Sigmoid colon (tissue), 7 donors: Measurements from ENCODE around the gene SRRM4. TPM values are rescaled to one million over a fixed set of nuclear protein-coding genes. Genes with fewer than 3 reads are reported as not detected.

Experiments used
- DNase-seq: peaks from one replicate; pipeline ENCODE4 v3.0.0-alpha.2; 2019
- H3K27ac ChIP-seq, 4 donors: fragments of 200-600 bp; sonication (generic); one replicate each; pipeline ENCODE4 v1.5.1; 2016 to 2019; ENCODE audit warnings: mild to moderate bottlenecking in 1 of 4
- H3K27me3 ChIP-seq, 3 donors: fragments of 200-600 bp; sonication (generic); one replicate each; pipeline ENCODE4 v1.5.1; 2019; ENCODE audit warnings: mild to moderate bottlenecking in 1 of 3
- H3K36me3 ChIP-seq, 4 donors: fragments of 200-600 bp; sonication (generic); one replicate each; pipeline ENCODE4 v1.5.1; 2016 to 2019
- H3K4me1 ChIP-seq, 4 donors: fragments of 200-600 bp; sonication (generic); one replicate each; pipeline ENCODE4 v1.5.1; 2017 to 2019
- H3K4me3 ChIP-seq, 4 donors: fragments of 200-600 bp; sonication (generic); one replicate each; pipeline ENCODE4 v1.5.1; 2017 to 2019; ENCODE audit warnings: mild to moderate bottlenecking in 2 of 4, moderate library complexity in 1 of 4
- H3K9me3 ChIP-seq, 4 donors: fragments of 200-600 bp in 3 of 4; sonication (generic) in 3 of 4; one replicate each; pipeline versions ENCODE4 v1.5.1 to v1.6.1; 2013 to 2019
- EP300 ChIP-seq, 4 donors: sonication (generic); formaldehyde crosslinking; IDR thresholded peaks; one replicate each; pipeline ENCODE4 v1.6.1; 2017; ENCODE audit warnings: antibody characterized with exemption in 4 of 4
- POLR2A ChIP-seq, 2 donors: fragments of 450-650 bp; IDR thresholded peaks; one replicate each; pipeline ENCODE4 v1.6.1; 2016; ENCODE audit warnings: antibody characterized with exemption in 2 of 2, mild to moderate bottlenecking in 2 of 2, moderate library complexity in 2 of 2
- POLR2AphosphoS5 ChIP-seq, 4 donors: sonication (generic); formaldehyde crosslinking; IDR thresholded peaks; one replicate each; pipeline ENCODE4 v1.6.1; 2017; ENCODE audit warnings: antibody characterized with exemption in 4 of 4
- WGBS, 2 donors: extraction: QIAGEN DNeasy Blood & Tissue Kit; methylation state at CpG; one replicate each; pipeline ENCODE4 v1.1.7; 2013; 5-methylcytosine and 5-hydroxymethylcytosine counted together
- intact Hi-C: fragments of 100-400 bp; cut with DNase I; formaldehyde crosslinking; loops from one replicate; pipeline ENCODE4 v1.15.1; 2023
- polyA plus RNA-seq, 3 donors: library from polyadenylated mRNA; stranded (reverse); fragments of 200-250 nt; gene quantifications; one replicate each; pipeline ENCODE4 v1.2.3, GENCODE V29; 2013
- total RNA-seq, 4 donors: library from RNA; depleted of rRNA; stranded (reverse); fragments of >200 nt; gene quantifications; one replicate each; pipeline ENCODE4 v1.1.0, GENCODE V29; 2016
- TF ChIP-seq, protein P1 (sequence below), 4 experiments: fragments of 450-650 bp in 3 of 4; fragments of 200-600 bp in 1 of 4; IDR thresholded peaks; one replicate each; pipeline ENCODE4 v1.5.1; 2016 to 2019; ENCODE audit warnings: antibody characterized with exemption in 4 of 4, mild to moderate bottlenecking in 3 of 4, moderate library complexity in 2 of 4
- donor health status: healthy with polysubstance abuse.
- donor health status: Bipolar disorder and iron deficiency.
- donor health status: healthy.

Gene SRRM4
- total and polyA plus RNA-seq, 7 donors, result under 0.01 to 0.14 (median 0.07) TPM; not detected in 4

DNA sequence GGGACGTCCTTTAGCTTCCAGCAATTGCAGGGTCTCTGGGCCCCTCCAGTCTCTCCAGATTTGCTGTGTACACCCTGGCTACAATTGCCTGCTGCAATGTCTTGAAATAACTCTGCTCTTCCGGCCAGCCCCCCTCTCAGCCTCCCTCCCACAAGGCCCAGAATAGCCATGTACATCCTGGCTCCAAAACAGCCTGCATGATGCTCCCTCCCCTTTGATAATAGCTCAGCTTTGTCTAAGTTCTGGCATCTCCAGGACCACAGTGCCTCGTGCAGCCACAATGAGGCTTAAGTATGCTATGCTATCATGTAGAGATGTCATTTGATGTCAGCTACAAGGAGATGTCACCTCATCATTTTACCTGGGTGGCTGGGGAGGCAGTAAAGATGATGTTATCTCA, 74.6 kb downstream of the SRRM4 start:
- intact Hi-C loops, result no loop called here
- 41 to 49% methylated on average over 3 of the region's 3 CpGs for WGBS, 2 donors
- no peaks in the 10 kb centered on the region for H3K4me1 ChIP-seq
- H3K27ac ChIP-seq, result no peak overlapping the region
- H3K27me3 ChIP-seq, result peaks cover 0 to 12% (median 0%) of the 10 kb centered on the region in 3 donors
- TF ChIP-seq POLR2A (IDR thresholded peaks at IDR 0.05), result no peak
- TF ChIP-seq, protein P1, sequence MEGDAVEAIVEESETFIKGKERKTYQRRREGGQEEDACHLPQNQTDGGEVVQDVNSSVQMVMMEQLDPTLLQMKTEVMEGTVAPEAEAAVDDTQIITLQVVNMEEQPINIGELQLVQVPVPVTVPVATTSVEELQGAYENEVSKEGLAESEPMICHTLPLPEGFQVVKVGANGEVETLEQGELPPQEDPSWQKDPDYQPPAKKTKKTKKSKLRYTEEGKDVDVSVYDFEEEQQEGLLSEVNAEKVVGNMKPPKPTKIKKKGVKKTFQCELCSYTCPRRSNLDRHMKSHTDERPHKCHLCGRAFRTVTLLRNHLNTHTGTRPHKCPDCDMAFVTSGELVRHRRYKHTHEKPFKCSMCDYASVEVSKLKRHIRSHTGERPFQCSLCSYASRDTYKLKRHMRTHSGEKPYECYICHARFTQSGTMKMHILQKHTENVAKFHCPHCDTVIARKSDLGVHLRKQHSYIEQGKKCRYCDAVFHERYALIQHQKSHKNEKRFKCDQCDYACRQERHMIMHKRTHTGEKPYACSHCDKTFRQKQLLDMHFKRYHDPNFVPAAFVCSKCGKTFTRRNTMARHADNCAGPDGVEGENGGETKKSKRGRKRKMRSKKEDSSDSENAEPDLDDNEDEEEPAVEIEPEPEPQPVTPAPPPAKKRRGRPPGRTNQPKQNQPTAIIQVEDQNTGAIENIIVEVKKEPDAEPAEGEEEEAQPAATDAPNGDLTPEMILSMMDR (IDR thresholded peaks at IDR 0.05), result no peak
- no peak for TF ChIP-seq POLR2AphosphoS5 (IDR thresholded peaks at IDR 0.05)
- TF ChIP-seq EP300 (IDR thresholded peaks at IDR 0.05), result no peak
- no peak overlapping the region for H3K4me3 ChIP-seq
- DNase-seq, result no peak
- no peaks in the 10 kb centered on the region for H3K36me3 ChIP-seq
- H3K9me3 ChIP-seq, result no peaks in the 10 kb centered on the region

DNA sequence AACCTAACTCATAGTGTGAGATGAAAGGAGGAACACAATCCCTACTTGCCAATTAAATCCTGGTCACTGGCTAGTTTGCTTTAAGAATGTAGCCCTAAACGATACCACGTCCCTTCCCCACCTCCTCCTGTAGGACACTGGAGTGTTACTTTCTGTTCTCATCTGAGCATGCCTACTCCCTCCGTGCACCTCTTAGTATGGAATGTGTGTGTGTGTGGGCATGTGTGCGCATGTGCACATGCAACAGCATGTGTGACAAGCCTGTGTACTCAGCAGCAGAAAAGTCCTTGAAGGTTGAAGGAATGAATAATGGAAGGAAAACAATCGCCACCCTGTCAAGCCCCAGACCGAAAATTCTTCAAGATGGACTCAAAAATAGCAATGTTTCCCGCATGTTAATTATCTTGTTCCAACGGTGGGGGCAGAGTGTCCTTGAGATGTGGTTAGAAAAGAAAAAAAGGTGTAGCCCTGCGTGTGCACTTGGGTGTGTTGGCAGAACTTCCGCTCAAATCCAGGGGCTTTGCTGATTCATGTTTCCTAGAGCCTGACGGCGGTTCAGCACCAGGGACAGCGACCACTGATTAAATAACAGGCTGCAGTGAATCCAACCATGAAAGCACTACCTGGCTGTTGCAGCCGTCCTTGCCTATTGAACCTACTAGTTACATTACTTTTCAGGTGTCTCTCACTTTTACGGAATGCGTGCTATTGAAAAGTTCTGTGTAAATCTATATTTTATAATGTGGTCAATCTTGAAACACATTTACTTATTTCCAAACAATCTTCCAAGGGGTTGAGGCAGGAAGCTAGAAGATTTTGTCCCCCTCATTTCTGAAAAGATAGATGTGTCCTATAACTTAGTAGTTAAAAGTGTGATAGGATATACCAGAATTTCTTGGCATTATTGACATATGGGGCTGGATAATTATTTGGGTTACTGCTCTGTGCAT, 79.8 kb downstream of the SRRM4 start:
- Histone ChIP-seq H3K9me3 (no peaks in the 10 kb centered on the region), H3K27ac (no peak overlapping the region), H3K27me3 (peaks cover 0 to 8% (median 0%) of the 10 kb centered on the region in 3 donors), H3K36me3 (no peaks in the 10 kb centered on the region), H3K4me3 (no peak overlapping the region), H3K4me1 (no peaks in the 10 kb centered on the region)
- DNase-seq, result no peak
- intact Hi-C loops, result no loop called here
- TF ChIP-seq POLR2AphosphoS5 (IDR thresholded peaks at IDR 0.05) (no peak), EP300 (IDR thresholded peaks at IDR 0.05) (no peak), POLR2A (IDR thresholded peaks at IDR 0.05) (no peak)
- 31 to 33% methylated on average over 16 of the region's 16 CpGs for WGBS, 2 donors

DNA sequence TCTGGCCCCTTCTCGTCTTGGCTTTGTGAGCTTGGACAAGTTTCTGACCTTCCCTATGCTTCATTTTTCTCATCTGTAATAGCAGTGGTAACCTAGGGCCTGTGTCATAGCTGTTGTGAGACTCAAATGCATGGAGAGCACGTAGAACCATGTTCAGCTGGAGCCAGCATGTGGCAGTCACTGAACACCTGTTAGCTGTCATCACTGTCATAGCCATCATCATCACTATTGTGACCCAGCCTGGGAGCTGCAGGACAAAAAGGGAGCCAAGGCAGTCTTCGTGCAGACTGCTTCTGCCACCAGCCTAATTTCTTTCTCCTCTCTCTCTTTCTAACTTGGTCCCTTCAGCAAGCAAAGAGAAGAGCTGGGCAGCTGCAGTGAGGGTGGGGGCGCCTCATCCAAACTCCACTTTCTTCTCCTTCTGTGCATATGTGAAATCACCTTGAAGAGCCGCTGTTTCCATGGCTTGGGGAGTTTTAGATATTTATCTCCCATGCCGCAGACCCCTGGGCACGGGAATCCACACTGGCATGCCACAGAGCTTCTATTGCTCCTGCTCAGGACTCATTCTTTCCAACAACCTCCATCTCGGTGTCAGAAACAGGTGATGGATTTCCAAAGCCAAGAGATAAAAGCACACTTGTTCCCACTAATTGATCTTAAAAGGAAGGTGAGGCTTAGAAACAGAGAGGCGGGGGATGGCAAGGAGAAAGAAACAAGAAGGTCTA, 87.0 kb downstream of the SRRM4 start:
- no peak for DNase-seq
- TF ChIP-seq POLR2AphosphoS5 (IDR thresholded peaks at IDR 0.05), result no peak
- TF ChIP-seq, protein P1 (IDR thresholded peaks at IDR 0.05), result no peak
- intact Hi-C loops, result no loop called here
- Histone ChIP-seq H3K4me3 (no peak overlapping the region), H3K9me3 (no peaks in the 10 kb centered on the region), H3K36me3 (no peaks in the 10 kb centered on the region), H3K27me3 (peaks cover 0 to 18% (median 0%) of the 10 kb centered on the region in 3 donors), H3K4me1 (no peaks in the 10 kb centered on the region), H3K27ac (no peak overlapping the region)
- WGBS, 2 donors, result 63 to 65% methylated on average over 9 of the region's 9 CpGs

DNA sequence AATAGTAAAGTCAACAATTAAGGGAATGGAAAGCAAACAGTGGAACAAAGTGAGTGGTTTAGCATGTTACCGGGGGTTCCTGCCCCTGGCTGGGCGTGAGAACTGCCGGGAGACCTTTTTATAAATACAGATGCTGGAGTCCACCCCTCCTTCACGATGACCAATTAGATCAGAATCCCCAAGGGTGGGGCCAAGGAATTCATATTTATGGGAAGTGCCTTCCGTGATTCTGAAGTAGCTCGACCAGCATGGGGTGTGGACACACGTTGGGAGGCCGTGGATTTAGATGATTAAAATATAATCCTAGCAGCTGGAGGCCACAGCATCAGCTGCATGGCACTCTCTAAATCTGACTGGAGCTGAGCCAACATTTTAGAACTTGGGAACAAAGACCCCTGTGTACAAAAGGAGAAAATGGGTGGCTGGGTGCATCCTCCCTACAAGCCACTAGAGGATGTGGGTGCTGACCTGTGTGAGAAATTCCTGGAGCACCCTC, 87.9 kb downstream of the SRRM4 start:
- peaks cover 0 to 18% (median 0%) of the 10 kb centered on the region in 3 donors for H3K27me3 ChIP-seq
- no peaks in the 10 kb centered on the region for H3K4me1 ChIP-seq
- no peak for DNase-seq
- 9 to 34% methylated on average over 8 of the region's 8 CpGs for WGBS, 2 donors
- no peaks in the 10 kb centered on the region for H3K9me3 ChIP-seq
- intact Hi-C loops, result no loop called here
- no peak for TF ChIP-seq EP300 (IDR thresholded peaks at IDR 0.05)
- TF ChIP-seq, protein P1 (IDR thresholded peaks at IDR 0.05), result no peak
- TF ChIP-seq POLR2A (IDR thresholded peaks at IDR 0.05), result no peak
- TF ChIP-seq POLR2AphosphoS5 (IDR thresholded peaks at IDR 0.05), result no peak
- H3K4me3 ChIP-seq, result no peak overlapping the region
- H3K27ac ChIP-seq, result no peak overlapping the region
- no peaks in the 10 kb centered on the region for H3K36me3 ChIP-seq

DNA sequence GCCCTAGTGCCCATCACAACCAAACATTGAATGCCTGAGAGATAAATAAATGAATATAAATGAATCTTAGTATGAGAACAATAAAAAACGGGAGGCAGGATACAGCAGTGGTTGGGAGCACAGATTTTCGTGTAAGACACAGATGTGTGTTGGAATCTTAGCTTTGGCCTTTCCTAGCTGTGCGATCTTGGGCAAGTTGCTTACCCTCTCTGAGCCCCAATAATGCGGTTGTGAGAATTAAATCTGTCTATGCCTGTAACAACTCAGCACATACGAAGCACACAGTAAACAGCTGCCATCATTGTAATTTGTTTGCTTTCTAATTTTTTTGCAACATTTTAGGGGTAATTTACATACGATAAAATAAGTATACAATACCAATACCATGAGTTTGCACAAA, 89.8 kb downstream of the SRRM4 start:
- Histone ChIP-seq H3K4me3 (no peak overlapping the region), H3K36me3 (no peaks in the 10 kb centered on the region), H3K27me3 (peaks cover 0 to 18% (median 0%) of the 10 kb centered on the region in 3 donors), H3K27ac (no peak overlapping the region), H3K9me3 (no peaks in the 10 kb centered on the region), H3K4me1 (no peaks in the 10 kb centered on the region)
- no peak for DNase-seq
- intact Hi-C loops, result no loop called here
- 82% methylated on average over 6 of the region's 6 CpGs for WGBS, 2 donors
- TF ChIP-seq, protein P1 (IDR thresholded peaks at IDR 0.05), result no peak
- TF ChIP-seq POLR2AphosphoS5 (IDR thresholded peaks at IDR 0.05) (no peak), POLR2A (IDR thresholded peaks at IDR 0.05) (no peak), EP300 (IDR thresholded peaks at IDR 0.05) (no peak)
